GM19397 (cell line): ENCODE data around the gene FOXN4.

ENCODE experiments used
- ATAC-seq: cut with Tn5 transposase; IDR thresholded peaks from one replicate; pipeline ENCODE4 v1.9.1; 2021; ENCODE audit warnings: mild to moderate bottlenecking, moderate library complexity; ENCODE audit not compliant: unreplicated experiment

The FOXN4 gene

GRCh38 chr12:109307051-109307450 lies 2.0 kb downstream of the FOXN4 start:
- no peak for ATAC-seq

DNA sequence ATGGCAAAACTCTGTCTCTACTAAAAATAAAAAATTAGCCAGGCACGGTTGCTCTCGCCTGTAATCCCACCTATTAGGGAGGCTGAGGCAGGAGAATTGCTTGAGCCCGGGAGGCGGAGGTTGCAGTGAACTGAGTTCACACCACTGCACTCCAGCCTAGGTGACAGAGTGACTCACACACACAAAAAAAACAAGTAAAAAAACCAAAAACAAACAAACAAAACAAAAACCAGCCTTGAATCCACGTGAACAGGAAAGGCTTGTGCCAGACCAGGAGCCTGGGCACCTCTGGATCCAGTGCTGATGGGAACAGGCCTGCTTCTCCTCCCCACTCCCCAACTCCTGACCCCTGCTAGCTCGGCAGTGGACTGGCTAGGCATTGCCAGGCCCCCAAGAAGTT lies 3.5 kb downstream of the FOXN4 start:
- ATAC-seq: no peak

- ATAC-seq: no peak
Observed at GRCh38 chr12:109304485-109304884, 4.6 kb downstream of the FOXN4 start.

GRCh38 chr12:109302770-109303169 lies 6.3 kb downstream of the FOXN4 start:
- no peak for ATAC-seq

DNA sequence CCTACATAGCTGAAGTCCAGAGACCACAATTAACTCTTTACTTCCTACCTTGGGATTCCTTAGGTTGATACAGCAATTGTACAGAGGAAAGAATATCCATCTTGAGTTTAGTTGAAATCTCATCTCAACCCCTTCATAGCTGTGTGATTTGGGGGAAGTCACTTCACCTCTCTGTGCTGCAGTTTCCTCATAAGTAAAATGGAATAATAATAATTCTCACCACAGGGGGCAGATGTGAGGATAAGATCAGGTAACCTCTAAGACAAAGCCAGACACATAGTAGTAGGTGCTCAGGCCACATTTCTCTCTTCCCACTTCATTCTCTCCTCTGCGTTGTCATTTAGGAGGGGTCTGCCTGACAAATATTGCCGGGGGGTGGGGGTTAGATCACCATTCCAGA lies 6.7 kb downstream of the FOXN4 start:
- ATAC-seq: no peak

- no peak for ATAC-seq
Observed at GRCh38 chr12:109301643-109302168, 7.4 kb downstream of the FOXN4 start.

GRCh38 chr12:109299849-109300248 lies 9.2 kb downstream of the FOXN4 start:
- no peak for ATAC-seq

DNA sequence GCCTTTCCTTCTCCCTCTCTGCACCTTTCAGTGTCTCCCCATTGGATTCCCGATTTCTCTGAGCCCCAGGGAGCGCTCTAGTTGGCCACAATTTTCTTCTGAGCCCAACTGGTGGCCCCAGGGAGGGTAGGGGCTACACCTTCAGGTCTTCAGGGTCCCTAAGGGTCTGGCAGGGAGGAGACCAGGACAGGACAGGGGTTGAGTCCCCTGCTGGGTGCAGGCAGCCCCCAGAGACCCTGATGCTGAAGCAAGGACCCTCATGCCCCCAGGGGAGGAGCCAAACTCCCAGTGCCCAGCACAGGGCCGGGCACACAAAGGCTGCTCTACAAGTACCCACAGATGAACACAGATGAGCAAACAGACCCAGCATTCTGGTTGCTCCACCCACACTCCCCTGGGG lies 12.7 kb downstream of the FOXN4 start:
- no peak for ATAC-seq

GRCh38 chr12:109295764-109296425 lies 13.2 kb downstream of the FOXN4 start:
- no peak for ATAC-seq

GRCh38 chr12:109294286-109294796 lies 14.7 kb downstream of the FOXN4 start:
- no peak for ATAC-seq

DNA sequence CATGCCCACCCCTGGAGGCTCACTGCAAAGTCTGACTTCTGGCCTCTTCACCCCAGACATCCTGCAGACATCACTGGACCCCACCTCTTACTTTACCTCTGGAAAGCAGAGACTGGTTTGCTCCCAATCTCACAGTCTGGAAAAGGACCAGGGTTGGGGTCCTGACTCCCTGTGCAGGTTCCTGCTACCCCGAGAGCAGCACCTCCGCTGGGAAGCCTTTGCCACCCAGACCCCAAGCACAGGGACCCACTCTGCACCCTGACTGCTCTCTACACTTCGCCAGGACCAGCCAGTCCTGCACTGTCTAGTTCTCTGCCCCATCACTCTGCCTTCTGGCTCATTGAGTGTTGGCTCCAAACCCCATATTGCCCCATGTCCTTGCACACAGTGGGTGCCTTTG lies 16.0 kb downstream of the FOXN4 start:
- no peak for ATAC-seq

- ATAC-seq: no peak
Observed at GRCh38 chr12:109292342-109292711, 16.8 kb downstream of the FOXN4 start.

DNA sequence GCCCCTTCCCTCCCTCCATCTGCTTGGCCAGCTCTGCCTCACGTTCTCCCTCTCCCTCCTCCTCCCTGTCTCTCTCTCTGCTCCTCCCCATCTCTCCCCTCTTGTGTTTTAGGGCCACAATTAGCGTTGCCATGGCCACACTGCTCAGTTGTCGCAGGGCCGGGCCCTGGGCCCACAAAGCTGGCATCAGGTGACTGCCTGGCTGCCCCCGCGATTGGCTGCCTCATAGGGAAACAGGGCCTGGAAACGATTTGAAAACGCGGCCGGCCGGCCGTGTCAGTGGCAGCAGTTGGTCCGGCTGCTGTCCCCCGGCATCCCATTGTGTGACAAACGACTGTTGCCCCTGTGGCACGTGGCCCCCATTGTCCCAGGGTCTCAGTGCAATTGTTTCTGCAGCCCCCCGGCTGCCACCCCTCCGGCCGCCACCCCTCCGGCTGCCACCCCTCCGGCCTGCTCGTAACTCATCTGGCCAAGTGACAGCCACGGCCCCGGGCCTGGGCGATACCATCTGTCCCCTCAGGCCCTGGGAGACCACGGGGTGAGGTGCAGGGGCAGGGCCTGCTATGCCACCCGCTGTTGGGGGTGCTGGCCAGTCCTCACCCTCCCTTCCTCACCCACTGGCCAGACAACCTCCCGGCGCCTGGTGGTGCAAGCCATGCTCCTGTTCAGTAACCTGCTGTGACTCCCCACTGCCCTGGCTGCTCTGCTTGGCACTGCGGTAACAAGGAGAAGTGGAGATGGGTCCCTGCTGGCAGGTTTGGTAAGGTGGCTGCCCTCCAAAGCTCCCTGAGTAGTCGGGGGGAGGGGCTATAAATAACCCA lies 17.4 kb downstream of the FOXN4 start:
- ATAC-seq: no peak

GRCh38 chr12:109291117-109291516 lies 18.0 kb downstream of the FOXN4 start:
- ATAC-seq: no peak

GRCh38 chr12:109290061-109290460 lies 19.0 kb downstream of the FOXN4 start:
- no peak for ATAC-seq

- no peak for ATAC-seq
Observed at GRCh38 chr12:109289551-109289950, 19.5 kb downstream of the FOXN4 start.

- no peak for ATAC-seq
Observed at GRCh38 chr12:109289004-109289403, 20.1 kb downstream of the FOXN4 start.

- no peak for ATAC-seq
Observed at GRCh38 chr12:109288571-109288970, 20.5 kb downstream of the FOXN4 start.

DNA sequence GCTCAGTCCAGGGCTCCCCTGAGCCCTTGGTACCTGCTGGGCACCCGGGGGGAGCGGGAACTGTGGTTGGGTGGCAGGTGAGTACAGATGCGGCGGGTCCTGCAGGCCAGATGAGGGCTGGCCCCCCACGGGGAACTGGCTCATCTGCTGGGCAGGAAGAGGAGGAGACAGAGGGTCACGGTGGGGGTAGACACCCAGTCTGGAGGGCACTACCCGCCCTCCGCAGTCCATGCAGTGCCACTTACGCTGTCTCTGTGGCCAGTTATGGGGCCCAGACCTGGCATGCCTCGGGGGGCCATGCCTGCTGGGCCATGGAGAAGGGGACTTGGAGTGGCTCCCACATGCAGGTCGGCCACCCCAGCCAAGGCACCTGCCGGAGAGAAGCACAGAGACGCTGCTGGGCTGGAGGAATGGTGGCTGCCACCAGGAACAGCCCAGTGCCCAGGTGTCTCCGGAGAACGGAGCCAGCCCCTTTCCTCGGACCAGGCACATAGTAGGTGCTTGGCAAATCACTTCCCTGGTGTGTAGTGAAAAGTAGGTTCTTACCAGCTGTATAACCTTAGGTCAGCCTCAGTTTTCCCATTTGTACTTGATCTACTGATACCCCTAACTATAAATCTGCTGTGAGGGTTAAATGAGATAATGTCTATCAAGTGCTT lies 21.1 kb downstream of the FOXN4 start:
- ATAC-seq: no peak

- ATAC-seq: no peak
Observed at GRCh38 chr12:109287181-109287580, 21.9 kb downstream of the FOXN4 start.

GRCh38 chr12:109286652-109287051 lies 22.4 kb downstream of the FOXN4 start:
- ATAC-seq: no peak

GRCh38 chr12:109286252-109286651 lies 22.8 kb downstream of the FOXN4 start:
- no peak for ATAC-seq
